ENCODE results near the gene BORCS5.

Gene BORCS5

GRCh38 chr12:12491606-12492005, 134.7 kb downstream of the BORCS5 start:
- DNase-seq = no peak

GRCh38 chr12:12492547-12492946, 135.7 kb downstream of the BORCS5 start:
- no peak for DNase-seq

GRCh38 chr12:12495536-12495935, 138.7 kb downstream of the BORCS5 start:
- no peak for DNase-seq

- no peak for DNase-seq
Observed at GRCh38 chr12:12498210-12498609, 141.3 kb downstream of the BORCS5 start.

- no peak for DNase-seq
Observed at GRCh38 chr12:12499909-12500604, 143.2 kb downstream of the BORCS5 start.

GRCh38 chr12:12501121-12501520, 144.2 kb downstream of the BORCS5 start:
- no peak for DNase-seq

GRCh38 chr12:12502130-12502814, 145.4 kb downstream of the BORCS5 start:
- DNase-seq = peak; percentile 54

GRCh38 chr12:12502815-12503151, 145.9 kb downstream of the BORCS5 start:
- peak; percentile 57 for DNase-seq

GRCh38 chr12:12503384-12504078, 146.7 kb downstream of the BORCS5 start:
- peak; percentile 68 for DNase-seq

GRCh38 chr12:12505544-12506495, 148.9 kb downstream of the BORCS5 start:
- DNase-seq = peak; percentile 43

GRCh38 chr12:12506496-12506890, 149.6 kb downstream of the BORCS5 start:
- DNase-seq = no peak

GRCh38 chr12:12507121-12507520, 150.2 kb downstream of the BORCS5 start:
- no peak for DNase-seq

GRCh38 chr12:12508612-12509011, 151.7 kb downstream of the BORCS5 start:
- no peak for DNase-seq

GRCh38 chr12:12510141-12510540, 153.3 kb downstream of the BORCS5 start:
- no peak for DNase-seq

GRCh38 chr12:12510551-12510950, 153.7 kb downstream of the BORCS5 start:
- DNase-seq = no peak

- DNase-seq = no peak
Observed at GRCh38 chr12:12511021-12511783, 154.3 kb downstream of the BORCS5 start.

- no peak for DNase-seq
Observed at GRCh38 chr12:12511895-12512711, 155.2 kb downstream of the BORCS5 start.

- no peak for DNase-seq
Observed at GRCh38 chr12:12513416-12514006, 156.6 kb downstream of the BORCS5 start.

- DNase-seq = no peak
Observed at GRCh38 chr12:12518464-12518845, 161.6 kb downstream of the BORCS5 start.

GRCh38 chr12:12518919-12519318, 162.0 kb downstream of the BORCS5 start:
- DNase-seq = no peak

Data from CD4-positive, alpha-beta T cell treated with Interleukin-21 for 1 hour (primary cell).